ENCODE data around the gene PPFIA1.

DNA sequence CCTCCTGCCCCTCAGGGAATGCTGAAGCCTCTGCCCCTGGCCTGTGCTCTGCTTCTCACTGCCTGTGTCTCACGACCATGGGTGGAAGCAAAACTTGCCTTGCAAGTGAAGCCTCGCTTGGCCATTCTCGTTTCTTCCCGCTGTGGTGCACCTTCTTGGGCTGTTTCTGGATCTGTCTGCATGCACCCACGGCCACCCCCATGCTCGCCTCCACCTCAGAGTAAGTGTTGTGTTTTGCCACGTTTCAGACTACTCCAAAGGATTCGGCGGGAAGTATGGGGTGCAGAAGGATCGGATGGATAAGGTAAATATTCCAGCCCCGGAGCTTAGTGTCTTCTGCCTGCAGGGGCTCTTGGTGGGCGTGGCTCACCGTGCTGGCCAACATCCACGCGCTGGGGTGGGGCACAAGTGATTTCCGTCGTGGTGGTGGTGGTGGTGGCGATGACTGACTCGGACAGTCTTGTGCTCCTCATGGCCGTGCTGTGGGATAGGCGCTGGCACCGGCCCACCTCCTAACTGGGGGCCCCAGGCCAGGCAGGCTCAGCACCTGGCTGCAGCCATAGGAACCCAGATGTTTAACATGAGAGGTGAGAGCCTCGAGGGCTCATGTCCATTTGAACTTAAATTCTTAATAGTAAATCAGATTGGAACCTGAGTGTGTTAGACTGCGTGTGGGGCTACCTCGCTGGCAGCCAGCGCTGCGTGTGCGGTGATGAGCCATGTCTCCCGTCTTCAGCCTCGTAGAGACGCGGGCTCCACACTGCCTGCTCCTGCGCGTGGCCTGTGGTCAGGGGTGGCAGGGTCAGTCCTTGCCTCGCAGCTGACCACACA, 152.4 kb downstream of the PPFIA1 start:
- TF ChIP-seq CREB1 (IDR thresholded peaks at IDR 0.05; ENCODE audit: low read depth) (no peak), ZBTB7A (IDR thresholded peaks at IDR 0.05; ENCODE audit: low read depth) (no peak), FOXM1 (IDR thresholded peaks at IDR 0.05; ENCODE audit: borderline replicate concordance, low read depth) (no peak)
